HUES48 (cell line): Measurements from ENCODE around the gene APPL1.
"Not testable (repeated sequence)": the region's sequence is repeated elsewhere in the genome, so short reads cannot be mapped to it uniquely, and the experiment has no call there.

ENCODE experiments used
- H3K27ac ChIP-seq: one replicate; pipeline ENCODE4 v1.7.0; 2013; ENCODE audit warnings: low read depth, low read length, inconsistent platforms
- H3K27me3 ChIP-seq: 2 replicates; pipeline ENCODE4 v1.6.1; 2013; ENCODE audit warnings: mild to moderate bottlenecking, low read length; ENCODE audit not compliant: control insufficient read depth, insufficient read depth
- H3K36me3 ChIP-seq: 2 replicates; pipeline ENCODE4 v1.6.1; 2013; ENCODE audit warnings: low read length; ENCODE audit not compliant: control insufficient read depth, insufficient read depth
- H3K4me1 ChIP-seq: 2 replicates; pipeline ENCODE4 v1.6.1; 2013; ENCODE audit warnings: mild to moderate bottlenecking, low read length; ENCODE audit not compliant: control insufficient read depth, insufficient read depth
- H3K4me3 ChIP-seq: 2 replicates; pipeline ENCODE4 v1.5.1; 2013; ENCODE audit warnings: mild to moderate bottlenecking, low read depth, low read length
- H3K9ac ChIP-seq: 2 replicates; pipeline ENCODE4 v1.6.1; 2013; ENCODE audit warnings: mild to moderate bottlenecking, low read depth, low read length, moderate library complexity
- H3K9me3 ChIP-seq: 2 replicates; pipeline ENCODE4 v1.6.1; 2013; ENCODE audit warnings: low read length; ENCODE audit not compliant: control insufficient read depth, insufficient read depth

Gene APPL1

DNA sequence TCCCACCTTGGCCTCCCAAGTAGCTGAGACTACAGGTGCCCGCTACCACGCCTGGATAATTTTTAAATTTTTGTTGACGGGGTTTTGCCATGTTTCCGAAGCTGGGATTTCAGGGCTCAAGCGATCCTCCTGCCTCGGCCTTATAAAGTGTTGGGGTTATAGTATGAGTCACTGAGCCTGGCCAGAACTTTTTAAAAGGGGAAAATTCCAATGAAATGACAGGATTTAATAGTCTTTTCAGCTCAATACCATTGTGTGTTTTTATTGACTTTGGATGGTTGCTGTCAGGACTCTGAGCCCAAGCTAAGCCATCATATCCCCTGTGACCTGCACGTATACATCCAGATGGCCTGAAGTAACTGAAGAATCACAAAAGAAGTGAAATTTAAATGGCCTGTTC lies 76.0 kb downstream of the APPL1 start:
- H3K27ac ChIP-seq, H3K9ac ChIP-seq, H3K4me3 ChIP-seq, H3K36me3 ChIP-seq, H3K9me3 ChIP-seq, H3K27me3 ChIP-seq, H3K4me1 ChIP-seq: not testable (repeated sequence)

DNA sequence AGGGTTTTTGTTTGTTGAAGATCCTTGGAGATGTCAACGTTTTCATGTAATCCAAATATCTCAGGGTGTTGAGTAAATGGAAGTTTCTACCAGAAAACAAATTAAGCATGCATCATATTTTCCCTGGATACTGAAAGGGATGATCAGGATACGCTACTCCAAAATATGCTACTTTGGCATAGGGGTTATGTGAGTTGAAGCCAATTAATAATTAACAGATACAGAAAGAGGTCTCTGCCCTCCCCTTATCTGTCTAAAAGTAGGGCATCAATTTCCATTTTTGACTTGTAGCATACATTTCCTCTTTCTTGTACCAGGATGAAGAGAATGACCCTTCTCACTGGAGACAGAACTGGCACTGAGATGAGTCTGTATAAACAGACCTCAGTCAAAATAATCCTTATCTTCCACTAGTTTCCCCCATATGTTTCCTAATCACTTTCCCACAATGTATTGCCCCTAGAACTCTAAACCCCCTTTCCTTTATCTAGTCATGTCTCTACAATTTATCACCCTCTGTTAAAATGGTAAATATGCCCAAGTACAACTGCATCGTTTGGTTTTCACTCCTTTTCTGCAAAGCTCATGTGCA lies 82.3 kb downstream of the APPL1 start:
- no peak overlapping the region for H3K27ac ChIP-seq
- no peaks in the 10 kb centered on the region; the same call in 1 of the 2 replicates for H3K27me3 ChIP-seq
- H3K9ac ChIP-seq: no peak overlapping the region
- no peak overlapping the region for H3K4me3 ChIP-seq
- H3K36me3 ChIP-seq: no peaks in the 10 kb centered on the region
- H3K4me1 ChIP-seq: no peaks in the 10 kb centered on the region
- H3K9me3 ChIP-seq: no peaks in the 10 kb centered on the region

DNA sequence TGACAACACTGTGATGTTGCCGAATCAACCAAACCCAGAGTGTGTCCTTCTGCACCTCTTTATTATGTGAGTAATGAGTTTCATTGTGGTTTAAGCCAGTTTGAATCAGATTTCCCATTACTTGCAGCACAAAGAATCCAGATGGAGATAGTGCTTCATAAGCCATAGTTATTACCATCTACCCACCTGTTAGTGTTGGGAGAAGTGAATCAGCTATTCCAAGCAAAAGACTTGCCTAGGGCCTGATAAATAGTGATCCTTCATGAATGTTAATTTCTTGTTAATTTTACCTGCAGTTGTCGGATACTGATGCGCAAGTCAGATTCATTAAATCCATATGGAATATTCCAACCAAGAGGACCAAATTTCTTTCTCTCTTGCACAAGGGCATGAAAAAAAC lies 86.7 kb downstream of the APPL1 start:
- no peak overlapping the region for H3K9ac ChIP-seq
- H3K4me1 ChIP-seq: no peaks in the 10 kb centered on the region
- H3K36me3 ChIP-seq: no peaks in the 10 kb centered on the region
- H3K27ac ChIP-seq: no peak overlapping the region
- peaks cover 3% of the 10 kb centered on the region; the same call in 1 of the 2 replicates for H3K9me3 ChIP-seq
- H3K4me3 ChIP-seq: no peak overlapping the region
- no peaks in the 10 kb centered on the region; the same call in 1 of the 2 replicates for H3K27me3 ChIP-seq
